Upper lobe of right lung (tissue), 1 donor: ENCODE data around the gene SLC35A3. TPM values are rescaled to one million over a fixed set of nuclear protein-coding genes. Genes with fewer than 3 reads are reported as not detected.

Source experiments
- ATAC-seq: fragments of 200-7000 bp; cut with Tn5 transposase; one replicate; pipeline ENCODE4 v1.9.1; 2020; ENCODE audit warnings: mild to moderate bottlenecking, moderate library complexity
- DNase-seq: peaks from one replicate; pipeline ENCODE4 v3.0.0-alpha.2; 2020
- H3K27ac ChIP-seq: fragments of 200-600 bp; one replicate; pipeline ENCODE4 v1.8.0; 2022
- H3K27me3 ChIP-seq: fragments of 200-600 bp; one replicate; pipeline ENCODE4 v1.8.0; 2022; ENCODE audit warnings: mild to moderate bottlenecking
- H3K36me3 ChIP-seq: fragments of 200-600 bp; one replicate; pipeline ENCODE4 v1.8.0; 2022
- H3K4me1 ChIP-seq: fragments of 200-600 bp; one replicate; pipeline ENCODE4 v1.8.0; 2022
- H3K4me3 ChIP-seq: fragments of 200-600 bp; one replicate; pipeline ENCODE4 v1.8.0; 2022; ENCODE audit warnings: mild to moderate bottlenecking
- H3K9me3 ChIP-seq: fragments of 200-600 bp; one replicate; pipeline ENCODE4 v1.8.0; 2022
- intact Hi-C: fragments of 100-400 bp; cut with DNase I; formaldehyde crosslinking; loops from one replicate; pipeline ENCODE4 v1.11.0; 2022
- total RNA-seq: library from RNA; stranded (reverse); fragmentation: NEBNext Ultra II Directional; extraction: Animal tissue kit (Norgen Biotek cat#: 25700); gene quantifications from one replicate; pipeline ENCODE4 v1.2.1, GENCODE V29; 2021
- TF ChIP-seq, protein P1 (sequence below): fragments of 200-600 bp; IDR thresholded peaks from one replicate; pipeline ENCODE4 v1.8.0; 2022; ENCODE audit warnings: antibody characterized with exemption
- donor health status: DM: no; HTN: yes; CAD: no; lungs with severe emphysema.

SLC35A3 gene
- total RNA-seq, 1 donor from 2014 or later = 30.4 TPM

DNA sequence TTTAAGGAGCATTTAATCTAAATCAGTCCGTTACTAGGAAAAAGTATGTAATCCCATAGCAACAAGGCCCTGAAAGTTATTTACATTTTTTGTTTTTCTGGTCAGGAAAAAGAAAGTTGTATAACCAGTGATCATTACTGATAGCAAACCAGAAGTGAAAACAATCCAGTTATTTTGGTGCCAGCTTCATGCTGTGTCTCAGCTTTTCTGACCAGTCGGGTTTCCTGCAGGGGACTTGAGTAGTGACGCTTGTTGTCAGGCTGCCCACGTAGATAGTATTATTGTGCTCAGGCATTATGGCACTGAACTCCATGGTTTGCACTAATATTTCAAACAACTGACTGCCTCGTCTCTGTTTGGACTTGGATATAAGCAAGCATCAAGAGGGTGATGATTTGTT, 107.7 kb downstream of the SLC35A3 start:
- no peaks in the 10 kb centered on the region for H3K9me3 ChIP-seq
- DNase-seq (no peak), ATAC-seq (no peak)
- no peaks in the 10 kb centered on the region for H3K27me3 ChIP-seq
- H3K36me3 ChIP-seq = peaks cover 82% of the 10 kb centered on the region
- intact Hi-C loops = no loop called here
- H3K27ac ChIP-seq = no peak overlapping the region
- no peaks in the 10 kb centered on the region for H3K4me1 ChIP-seq
- H3K4me3 ChIP-seq = no peak overlapping the region
- TF ChIP-seq, protein P1, sequence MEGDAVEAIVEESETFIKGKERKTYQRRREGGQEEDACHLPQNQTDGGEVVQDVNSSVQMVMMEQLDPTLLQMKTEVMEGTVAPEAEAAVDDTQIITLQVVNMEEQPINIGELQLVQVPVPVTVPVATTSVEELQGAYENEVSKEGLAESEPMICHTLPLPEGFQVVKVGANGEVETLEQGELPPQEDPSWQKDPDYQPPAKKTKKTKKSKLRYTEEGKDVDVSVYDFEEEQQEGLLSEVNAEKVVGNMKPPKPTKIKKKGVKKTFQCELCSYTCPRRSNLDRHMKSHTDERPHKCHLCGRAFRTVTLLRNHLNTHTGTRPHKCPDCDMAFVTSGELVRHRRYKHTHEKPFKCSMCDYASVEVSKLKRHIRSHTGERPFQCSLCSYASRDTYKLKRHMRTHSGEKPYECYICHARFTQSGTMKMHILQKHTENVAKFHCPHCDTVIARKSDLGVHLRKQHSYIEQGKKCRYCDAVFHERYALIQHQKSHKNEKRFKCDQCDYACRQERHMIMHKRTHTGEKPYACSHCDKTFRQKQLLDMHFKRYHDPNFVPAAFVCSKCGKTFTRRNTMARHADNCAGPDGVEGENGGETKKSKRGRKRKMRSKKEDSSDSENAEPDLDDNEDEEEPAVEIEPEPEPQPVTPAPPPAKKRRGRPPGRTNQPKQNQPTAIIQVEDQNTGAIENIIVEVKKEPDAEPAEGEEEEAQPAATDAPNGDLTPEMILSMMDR = no peak

GRCh38 chr1:100080331-100080730, 110.5 kb downstream of the SLC35A3 start:
- no peaks in the 10 kb centered on the region for H3K9me3 ChIP-seq
- TF ChIP-seq, protein P1 = no peak
- intact Hi-C loops = no loop called here
- H3K4me1 ChIP-seq = no peaks in the 10 kb centered on the region
- H3K4me3 ChIP-seq = no peak overlapping the region
- ATAC-seq (no peak), DNase-seq (no peak)
- H3K36me3 ChIP-seq = peaks cover 80% of the 10 kb centered on the region
- no peaks in the 10 kb centered on the region for H3K27me3 ChIP-seq
- H3K27ac ChIP-seq = no peak overlapping the region

Other genes starting within 250 kb of the SLC35A3 start
- gene FRRS1, start 203.4 kb upstream of the SLC35A3 start, total RNA-seq = 6.8 TPM
- gene AGL, start 119.6 kb upstream of the SLC35A3 start, total RNA-seq = 14.4 TPM
- 2.4 TPM for gene SASS6, start 162.9 kb downstream of the SLC35A3 start, total RNA-seq
- gene TRMT13, start 163.2 kb downstream of the SLC35A3 start, total RNA-seq = 12.4 TPM
- 0.58 TPM for gene LRRC39, start 208.3 kb downstream of the SLC35A3 start, total RNA-seq